NCI-H446 treated with DMSO at 0.1 percent for 48 hours (cell line): Measurements from ENCODE around the gene ZNF672.

Experiments used
- DNase-seq: peaks from one replicate; lab custom pipeline; 2025; lab: John Stamatoyannopoulos, UW

ZNF672 gene

DNA sequence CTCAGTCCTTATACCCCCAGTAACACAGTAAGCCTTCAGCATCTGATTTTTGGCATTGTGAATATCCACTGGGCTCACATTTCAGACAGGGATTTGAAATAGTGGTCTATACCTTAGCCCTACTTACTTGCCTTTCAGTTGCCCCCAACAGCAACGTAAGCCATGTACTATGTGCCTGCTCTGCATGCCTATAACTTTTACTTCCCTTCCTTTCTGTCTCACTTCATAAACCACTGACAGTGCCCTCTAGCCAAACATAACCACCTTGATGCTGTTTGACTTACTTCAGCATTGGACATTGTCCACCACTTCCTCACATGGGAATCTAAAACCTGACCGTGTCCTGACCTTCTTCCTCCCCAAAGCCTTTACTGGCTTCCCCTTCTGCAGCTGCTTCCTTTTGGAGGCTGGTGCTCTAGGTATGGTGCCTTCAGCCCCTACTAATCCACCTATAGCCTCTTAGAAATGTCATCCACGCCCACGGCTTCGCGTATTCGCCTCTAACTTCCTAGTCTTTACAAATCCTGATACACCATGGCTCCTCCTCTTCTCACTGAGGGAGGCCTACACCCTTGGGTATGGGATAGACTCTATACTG is 3.6 kb upstream of the ZNF672 start:
- no peak for DNase-seq

DNA sequence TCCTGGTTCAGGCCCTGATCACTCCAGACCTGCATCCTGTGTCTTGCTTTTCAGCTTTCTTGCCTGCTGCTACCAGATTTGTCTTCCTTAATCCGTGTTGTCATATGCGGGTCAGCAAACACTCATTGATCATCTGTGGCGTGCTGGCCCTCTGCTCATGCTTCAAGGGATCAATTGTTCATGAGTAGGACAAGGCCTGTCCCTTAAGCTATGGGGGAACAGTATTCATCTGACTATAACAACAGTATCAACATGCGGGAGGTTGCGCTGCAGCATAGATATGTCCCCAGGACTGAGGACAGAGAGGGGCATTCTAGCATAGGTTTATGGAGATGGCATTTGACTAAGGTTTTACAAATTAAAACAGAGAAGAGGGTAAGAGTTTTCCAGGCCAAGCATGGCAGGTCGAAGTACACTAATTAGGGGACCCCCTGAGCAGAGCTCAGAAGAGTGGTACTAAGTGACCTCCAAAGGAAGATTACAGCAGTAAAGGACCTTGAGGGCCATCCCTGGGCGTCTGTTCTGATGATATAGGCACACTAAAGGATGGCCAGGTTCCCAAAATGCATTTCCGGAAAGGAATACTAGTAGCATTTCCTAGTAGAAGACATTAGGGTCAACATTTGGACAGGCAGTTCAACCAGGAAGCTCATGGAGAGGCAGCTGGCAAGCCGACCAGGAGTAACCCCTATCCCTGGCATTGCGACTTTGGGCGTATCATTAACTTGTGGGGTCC is 811 bp upstream of the ZNF672 start:
- no peak for DNase-seq

DNA sequence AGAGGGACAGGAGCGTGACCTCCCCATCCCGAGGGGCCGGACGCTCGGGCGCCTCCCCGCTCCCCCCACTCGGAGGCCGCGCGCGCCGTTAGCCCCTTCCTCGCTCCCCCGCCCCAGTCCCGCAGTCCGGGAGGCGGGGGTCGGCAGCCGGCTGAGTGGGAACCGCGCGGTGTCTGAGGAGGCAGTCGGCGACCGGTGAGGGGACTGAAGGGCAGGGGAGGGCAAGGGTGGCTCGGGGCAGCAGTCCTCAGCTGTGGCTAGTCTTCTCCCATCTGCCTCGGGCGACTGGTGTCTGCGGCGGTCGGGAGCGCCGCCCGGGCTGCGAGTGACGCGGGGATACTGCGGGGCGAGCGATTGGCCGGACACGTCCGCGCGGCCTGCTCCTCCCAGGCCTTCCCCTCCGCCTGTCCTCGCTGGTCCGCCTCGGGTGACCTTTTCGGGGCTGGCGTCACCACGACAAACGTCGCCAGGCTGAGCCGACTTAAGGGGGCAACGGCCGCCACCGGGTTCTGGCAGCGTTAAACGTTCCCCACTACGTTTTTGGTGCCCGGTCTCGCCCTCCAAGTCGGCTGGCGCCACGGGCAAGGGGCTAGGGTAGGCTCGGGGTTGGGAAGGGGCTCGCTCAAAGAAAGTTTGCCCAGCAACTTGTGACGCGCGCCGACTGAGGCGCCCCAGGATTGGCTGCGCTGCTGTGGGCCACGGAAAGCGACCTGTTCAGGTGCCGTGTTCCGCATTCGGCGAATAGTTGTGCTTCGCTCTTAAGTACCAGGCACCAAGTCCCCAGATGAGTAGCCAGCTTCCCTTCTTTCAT is 538 bp downstream of the ZNF672 start:
- peak; percentile 75 for DNase-seq

DNA sequence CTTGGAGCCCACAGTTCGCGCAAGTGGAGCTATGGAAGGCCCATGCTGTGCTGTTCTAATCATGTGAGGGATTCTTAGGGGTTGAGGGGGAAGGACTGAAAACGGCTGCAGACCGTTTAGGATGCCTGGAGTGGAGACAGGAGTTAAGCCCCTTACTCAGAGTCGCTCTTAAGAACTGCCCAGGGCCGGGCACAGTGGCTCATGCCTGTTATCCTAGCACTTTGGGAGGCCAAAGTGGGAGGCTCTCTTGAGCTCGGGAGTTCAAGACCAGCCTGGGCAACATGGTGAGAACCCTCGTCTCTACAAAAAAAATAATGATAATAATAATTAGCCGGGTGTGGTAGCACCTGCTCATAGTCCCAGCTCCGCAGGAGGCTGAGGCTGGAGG is 1.1 kb downstream of the ZNF672 start:
- DNase-seq: no peak

DNA sequence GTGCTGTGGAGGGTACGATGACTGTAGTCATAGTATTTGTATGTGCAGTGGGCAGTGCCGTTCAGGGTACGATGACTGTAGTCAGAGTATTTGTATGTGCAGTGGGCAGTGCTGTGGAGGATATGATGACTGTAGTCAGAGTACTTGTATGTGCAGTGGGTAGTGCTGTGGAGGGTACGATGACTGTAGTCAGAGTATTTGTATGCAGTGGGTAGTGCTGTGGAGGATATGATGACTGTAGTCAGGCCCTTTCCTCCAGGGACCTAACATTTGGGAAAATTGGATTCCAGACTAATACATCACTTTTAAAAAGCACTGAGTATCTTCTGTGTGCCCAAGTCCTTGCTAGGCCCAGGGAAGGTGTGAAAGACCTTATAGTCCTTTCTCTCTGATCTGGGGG is 2.9 kb downstream of the ZNF672 start:
- no peak for DNase-seq

DNA sequence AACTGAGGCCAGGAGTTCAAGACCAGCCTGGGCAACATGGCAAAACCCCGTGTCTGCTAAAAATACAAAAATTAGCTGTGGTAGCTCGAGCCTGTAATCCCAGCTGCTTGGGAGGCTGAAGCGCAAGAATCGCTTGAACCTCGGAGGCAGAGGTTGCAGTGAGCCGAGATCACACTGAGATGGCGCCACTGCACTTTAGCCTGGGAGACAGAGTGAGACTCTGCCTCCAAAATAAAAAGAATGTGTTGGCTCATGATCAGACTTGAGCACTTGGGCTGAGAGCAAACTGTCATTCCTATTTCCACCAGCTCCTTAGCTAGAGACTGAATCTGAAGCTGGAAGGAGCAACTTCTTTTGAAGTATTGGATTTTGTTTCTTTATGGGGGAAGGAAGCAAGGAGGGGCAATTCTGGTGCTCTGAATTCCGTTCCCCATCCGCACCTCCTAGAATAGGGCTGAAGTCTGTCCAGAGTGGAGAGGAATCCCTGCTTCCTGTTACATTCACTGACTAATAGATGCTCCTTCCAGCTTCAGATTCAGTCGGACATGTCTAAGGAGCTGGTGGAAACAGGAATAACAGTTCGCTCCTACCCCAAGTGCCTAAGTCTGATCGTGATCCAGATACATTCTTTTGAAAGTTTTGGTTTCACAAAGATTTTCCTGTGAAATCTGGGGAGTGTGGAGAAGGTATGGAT is 3.8 kb downstream of the ZNF672 start:
- peak; percentile 45 for DNase-seq

DNA sequence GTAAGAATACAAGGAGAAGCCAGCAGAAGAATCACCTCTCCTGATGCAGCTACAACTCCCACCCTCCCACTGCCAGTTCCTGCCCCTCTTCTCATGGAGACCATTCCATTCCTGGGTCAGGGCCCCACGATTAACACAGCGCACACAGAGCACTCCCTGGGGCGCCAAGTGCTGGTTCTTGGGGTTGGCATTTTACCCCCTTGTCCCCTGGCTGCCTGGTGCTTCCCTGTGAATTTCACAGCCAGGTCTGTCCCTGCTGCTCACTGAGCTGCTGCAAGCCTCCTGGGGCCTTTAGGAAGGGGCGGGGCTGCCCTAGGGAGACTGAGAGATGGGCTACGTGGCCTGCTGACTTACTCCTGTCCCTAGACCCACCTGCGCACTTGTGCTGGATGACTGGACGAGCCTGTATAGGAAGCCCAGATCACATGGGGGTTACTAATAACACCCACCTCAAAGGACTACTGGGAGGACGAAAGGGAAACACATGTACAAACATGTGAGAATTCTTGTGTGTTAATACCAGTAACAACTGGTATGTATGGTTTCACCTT is 4.8 kb downstream of the ZNF672 start:
- DNase-seq: no peak

DNA sequence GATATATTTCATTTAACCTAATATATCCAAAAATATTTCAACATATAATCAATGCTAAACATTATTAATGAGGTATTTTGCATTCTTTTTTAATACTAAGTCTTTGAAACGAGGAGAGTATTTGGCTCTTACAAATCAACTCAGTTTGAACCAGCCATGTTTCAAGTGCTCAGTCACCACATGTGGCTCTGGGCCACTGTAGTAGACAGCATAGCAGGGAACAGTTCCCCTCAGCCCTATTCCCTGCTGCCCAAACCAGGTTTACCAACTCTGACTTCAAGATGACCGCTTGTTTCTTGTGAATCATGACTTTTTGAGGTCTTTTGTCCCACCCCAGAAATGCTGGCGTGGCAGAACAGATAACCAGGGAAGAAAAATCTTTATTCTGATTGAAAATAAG is 5.7 kb downstream of the ZNF672 start:
- no peak for DNase-seq

DNA sequence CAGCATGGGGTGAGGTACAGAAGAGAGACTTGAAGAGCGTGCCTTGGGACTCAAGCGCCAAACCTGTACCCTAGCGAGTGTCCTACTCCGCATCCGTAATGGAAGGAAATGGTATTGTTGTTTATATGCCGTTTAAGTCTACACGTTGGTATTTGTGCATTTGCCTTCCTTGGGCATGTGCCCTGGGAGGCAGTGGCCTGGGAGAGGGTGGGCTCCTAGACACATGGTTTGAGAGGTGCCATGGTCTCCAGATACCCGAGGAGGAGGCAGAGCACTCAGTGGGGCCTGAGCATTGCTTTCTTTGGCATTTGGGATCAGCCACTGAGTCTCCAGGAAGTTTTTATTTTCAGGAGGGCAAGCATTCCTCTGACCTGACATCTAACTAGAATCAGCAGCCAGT is 6.5 kb downstream of the ZNF672 start:
- DNase-seq: no peak

DNA sequence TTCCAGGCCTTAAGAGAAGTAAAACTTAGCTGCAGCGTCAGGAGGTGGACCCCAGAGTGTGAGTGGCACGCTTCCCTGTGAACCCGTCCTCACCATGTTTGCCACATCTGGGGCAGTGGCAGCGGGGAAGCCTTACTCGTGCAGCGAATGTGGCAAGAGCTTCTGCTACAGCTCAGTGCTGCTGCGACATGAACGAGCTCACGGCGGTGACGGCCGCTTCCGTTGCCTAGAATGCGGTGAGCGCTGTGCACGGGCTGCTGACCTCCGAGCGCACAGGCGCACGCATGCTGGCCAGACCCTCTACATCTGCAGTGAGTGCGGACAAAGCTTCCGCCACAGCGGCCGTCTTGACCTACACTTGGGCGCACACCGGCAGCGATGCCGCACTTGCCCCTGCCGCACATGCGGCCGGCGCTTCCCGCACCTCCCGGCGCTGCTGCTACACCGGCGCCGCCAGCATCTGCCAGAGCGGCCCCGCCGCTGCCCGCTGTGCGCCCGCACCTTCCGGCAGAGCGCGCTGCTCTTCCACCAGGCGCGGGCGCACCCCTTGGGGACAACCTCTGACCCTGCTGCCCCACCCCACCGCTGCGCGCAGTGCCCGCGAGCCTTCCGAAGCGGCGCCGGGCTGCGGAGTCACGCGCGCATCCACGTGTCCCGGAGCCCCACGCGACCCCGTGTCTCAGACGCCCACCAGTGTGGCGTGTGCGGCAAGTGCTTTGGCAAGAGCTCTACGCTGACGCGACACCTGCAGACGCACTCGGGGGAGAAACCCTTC is 9.3 kb downstream of the ZNF672 start:
- DNase-seq: no peak

DNA sequence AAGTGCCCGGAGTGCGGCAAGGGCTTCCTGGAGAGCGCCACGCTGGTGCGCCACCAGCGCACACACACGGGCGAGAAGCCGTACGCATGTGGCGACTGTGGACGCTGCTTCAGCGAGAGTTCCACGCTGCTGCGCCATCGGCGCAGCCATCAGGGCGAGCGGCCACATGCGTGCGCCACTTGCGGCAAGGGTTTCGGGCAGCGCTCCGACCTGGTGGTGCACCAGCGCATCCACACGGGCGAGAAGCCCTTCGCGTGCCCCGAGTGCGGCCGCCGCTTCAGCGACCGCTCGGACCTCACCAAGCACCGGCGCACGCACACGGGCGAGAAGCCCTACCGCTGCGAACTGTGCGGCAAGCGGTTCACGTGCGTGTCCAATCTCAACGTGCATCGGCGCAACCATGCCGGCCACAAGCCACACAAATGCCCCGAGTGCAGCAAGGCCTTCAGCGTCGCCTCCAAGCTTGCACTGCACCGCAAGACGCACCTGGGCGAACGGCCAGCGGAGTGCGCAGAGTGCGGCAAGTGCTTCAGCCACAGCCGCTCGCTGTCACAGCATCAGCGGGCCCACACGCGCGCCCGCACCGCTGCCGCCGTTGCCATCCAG is 10.0 kb downstream of the ZNF672 start:
- no peak for DNase-seq

DNA sequence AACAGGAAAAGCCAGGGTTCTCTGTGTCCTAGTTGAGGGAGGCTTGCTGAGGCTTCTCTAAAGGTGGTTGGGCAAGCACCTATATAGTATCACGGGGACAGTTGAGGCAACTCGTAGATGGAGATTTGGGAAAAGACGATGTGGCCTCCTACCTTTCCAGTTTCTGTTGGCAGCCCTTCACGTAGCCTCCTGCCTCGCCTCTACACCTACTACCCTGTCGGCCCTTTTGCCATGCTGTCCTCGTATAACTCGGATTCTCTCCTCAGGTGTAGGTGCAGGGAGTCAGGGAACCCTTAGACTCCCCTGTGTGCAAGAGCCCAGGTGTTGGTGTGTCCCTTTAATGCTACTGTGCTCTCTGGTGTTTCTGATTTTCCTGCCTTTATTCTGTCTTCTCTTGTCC is 10.6 kb downstream of the ZNF672 start:
- no peak for DNase-seq

DNA sequence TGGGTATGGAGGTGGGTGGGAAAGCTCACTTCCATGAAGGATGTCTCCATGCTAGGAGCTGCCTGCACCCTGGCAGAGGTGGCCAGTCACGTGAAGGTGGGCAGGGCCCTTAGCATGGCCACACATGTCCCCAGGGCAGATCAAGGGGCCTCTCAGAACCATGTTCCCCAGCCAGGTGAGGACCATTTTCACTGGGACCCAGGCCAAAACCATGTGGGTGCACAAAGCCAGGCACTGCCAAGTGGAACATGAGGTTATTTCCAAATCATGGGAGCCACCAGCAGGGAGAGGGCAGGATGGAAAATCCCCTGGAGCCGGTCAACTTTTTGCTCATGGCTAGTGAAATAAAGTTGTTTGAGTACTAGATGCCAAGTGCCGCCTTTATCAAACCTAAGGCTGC is 11.1 kb downstream of the ZNF672 start:
- no peak for DNase-seq

DNA sequence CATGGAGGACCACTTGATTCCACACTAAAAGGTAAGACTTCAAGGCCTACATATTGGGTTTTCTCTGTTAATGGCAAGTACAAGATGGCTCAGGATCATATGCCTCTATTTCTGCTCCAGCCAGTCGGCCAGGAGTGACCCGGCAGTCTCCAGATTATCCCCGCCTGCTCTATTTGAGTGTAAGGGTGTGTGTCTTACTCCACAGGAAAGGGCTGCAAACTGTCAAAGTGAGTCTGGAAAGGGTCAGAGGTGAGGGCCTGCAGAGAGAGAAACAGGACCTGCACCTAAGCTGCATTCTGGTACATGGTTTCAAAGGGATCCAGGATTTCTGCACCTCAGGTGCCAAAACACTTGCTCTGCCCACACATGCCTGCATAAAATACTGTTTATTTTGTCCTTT is 11.6 kb downstream of the ZNF672 start:
- DNase-seq: no peak

DNA sequence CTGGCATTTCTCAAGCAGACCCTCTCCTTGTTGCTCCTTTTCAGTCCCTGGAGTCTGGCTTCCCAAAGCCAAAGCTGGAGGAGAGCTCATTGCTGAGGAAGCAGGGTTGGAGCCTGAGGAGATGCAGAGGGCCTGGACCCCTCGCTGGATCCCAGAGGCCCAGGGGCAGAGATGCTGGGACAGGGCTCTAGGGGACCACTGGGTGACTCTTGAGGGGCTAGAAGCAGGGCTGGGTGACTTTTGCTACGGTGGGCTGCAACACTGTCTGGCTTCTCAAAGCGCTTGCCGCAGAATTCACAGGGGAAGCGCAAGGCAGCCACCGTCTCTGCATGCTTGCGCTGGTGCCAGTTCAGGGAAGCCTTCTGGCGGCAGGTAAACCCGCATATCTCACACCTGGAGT is 12.1 kb downstream of the ZNF672 start:
- no peak for DNase-seq

DNA sequence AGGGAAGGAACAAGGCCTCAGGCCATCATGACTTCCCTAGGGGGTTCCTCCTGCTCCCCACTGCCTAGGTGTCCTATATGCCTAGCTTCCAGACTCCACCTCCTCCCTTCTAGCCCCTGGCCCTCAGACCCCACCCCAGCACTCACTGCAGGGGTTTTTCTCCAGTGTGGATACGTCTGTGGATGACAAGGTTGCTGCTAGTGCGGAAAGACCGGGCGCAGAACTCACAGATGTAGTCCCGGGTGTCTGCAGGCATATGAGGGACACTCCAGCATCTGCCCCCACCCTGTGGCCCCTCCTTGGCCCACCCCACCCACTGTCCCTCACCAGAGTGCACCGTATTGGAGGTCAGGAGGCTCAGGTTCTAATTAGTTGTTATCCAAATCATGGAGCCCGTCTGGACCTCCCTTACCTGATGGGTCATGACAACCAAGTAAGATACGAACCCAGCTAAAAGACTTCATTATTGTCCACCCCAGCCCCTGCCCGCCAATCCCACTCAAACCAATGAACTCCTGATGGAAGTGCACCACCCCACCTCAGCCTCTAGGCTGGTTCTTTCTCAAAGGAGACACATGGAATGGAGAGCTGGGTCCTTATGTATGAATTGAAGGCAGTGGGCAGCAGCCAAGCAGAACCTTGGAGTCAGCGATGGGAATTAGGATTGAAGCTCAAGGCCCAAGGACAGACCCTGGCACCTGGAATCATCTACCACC is 12.7 kb downstream of the ZNF672 start:
- DNase-seq: no peak

DNA sequence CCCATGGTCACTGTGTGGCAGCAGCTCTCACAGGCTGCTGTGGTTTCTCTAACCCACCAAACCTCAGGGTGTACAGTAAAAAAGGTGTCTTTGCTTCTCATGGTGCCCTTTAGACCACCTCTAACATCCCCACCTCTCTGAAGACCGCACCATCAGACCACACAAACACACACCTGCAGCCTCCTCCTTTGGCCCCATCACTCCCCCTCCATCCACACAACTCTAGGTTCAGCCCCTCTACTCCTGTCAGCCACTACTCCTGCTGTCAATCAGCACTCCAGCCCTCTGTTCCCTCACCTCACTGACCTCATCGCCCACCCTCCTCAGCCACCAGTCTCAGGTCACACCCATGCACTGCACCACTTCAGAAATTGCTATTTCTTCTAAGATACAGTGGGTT is 13.4 kb downstream of the ZNF672 start:
- DNase-seq: no peak

DNA sequence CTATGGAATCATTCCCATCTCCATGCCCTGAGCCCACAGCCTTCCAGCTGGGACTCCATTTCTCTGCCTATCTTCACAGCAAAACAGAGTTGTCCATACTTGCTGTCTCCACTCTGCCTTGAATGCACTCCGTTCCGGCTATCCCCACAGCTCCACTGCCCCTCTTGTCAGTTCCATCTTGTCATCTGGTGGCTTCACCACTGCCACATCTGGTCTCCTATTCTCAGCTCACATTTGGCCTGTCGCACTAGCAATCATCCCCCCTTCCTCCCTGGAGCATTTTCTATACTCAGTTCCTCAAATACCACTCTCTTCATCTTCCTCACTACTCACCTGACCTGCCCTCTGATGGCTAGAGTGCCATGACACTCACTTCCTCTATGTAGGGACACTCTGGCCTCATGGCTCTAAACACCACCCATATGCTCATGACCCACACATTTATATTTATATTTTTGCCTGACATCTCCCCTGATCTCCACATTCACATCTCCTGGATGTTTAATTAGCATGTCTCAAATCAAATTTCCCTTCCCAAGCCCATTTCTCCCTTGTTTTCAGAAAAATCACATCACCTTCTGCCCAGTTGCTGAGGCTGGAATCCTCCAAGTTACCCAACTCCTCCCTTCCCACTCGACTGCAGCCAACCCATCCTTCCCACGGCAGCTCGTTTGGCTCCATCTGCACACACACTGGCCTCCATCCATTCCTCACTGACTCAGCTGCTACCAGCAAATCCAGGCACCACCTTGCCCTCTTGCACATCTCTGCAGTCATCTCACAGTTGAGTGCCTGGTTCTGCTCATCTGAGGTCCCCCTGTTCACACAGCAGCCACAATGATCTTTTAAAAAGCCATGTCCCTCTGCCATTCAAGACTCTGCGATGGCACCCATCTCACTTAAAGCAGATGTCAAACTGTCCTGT is 14.7 kb downstream of the ZNF672 start:
- DNase-seq: peak; percentile 7

DNA sequence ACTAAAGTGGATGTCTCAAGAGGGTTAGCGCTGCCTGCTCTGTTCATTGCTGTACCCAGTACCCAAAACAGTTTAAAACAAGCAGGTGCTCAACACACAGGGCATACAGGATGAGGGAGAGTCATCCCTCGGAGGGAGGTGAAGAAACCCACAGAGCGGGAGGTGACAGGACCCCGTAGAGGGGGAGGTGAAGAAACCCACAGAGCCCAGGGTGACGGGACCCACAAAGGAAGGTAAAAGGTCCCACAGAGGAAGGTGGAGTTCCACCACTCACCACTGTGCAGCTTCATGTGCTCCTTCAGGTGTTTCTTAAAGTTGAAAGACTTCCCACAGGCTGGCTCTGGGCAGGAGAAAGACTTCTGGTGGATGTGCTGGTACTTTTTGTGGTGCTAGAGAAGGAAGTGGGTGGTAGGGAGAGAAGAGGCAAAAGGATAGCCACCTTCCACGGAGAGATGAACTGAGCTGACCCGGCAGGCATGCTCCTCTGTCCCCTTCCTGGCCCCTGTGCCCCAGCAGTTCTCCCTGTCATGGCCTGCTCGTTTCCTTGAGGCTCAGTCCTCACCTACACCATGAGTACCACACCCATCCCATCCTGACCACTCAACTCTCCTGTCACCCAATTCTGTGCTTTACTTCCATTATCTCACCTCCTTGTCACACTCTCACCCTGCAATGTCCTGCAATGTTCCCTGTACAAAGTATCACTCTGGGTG is 15.8 kb downstream of the ZNF672 start:
- DNase-seq: no peak
